WTC11 (cell line): ENCODE results near the gene ZNF391.

Experiments used
- CTCF ChIP-seq: fragments of 200-600 bp; IDR thresholded peaks from 2 replicates; pipeline ENCODE4 v1.8.0; 2022; ENCODE audit warnings: antibody characterized with exemption
- JUN ChIP-seq: sonication (generic); formaldehyde crosslinking; IDR thresholded peaks from 2 replicates; pipeline ENCODE4 v1.8.0; 2023; ENCODE audit warnings: mild to moderate bottlenecking, missing genetic modification reagents
- NR1H2 ChIP-seq: sonication (generic); formaldehyde crosslinking; IDR thresholded peaks from 2 replicates; pipeline ENCODE4 v1.9.0; 2021; ENCODE audit warnings: mild to moderate bottlenecking, moderate library complexity, missing genetic modification reagents
- RELA ChIP-seq: sonication (generic); formaldehyde crosslinking; IDR thresholded peaks from 2 replicates; pipeline ENCODE4 v1.8.1; 2022; ENCODE audit warnings: missing genetic modification reagents, mild to moderate bottlenecking, borderline replicate concordance

GRCh38 chr6:27400877-27401642 is 12.5 kb downstream of the ZNF391 start:
- TF ChIP-seq RELA (CRISPR knock-in tag): no peak
- TF ChIP-seq CTCF: no peak
- TF ChIP-seq JUN (CRISPR knock-in tag): no peak
- no peak for TF ChIP-seq NR1H2 (CRISPR knock-in tag)
